Neural crest cell (in vitro differentiated cells): ENCODE results near the gene GNG4. TPM values are rescaled to one million over a fixed set of nuclear protein-coding genes. Genes with fewer than 3 reads are reported as not detected.

Experiments used
- DNase-seq: peaks from one replicate; pipeline ENCODE4 v3.0.0; 2021; ENCODE audit warnings: low read depth, mixed read lengths, low spot score
- H3K27ac Mint-ChIP-seq: one replicate; pipeline ENCODE4 v1.8.0; 2021; ENCODE audit warnings: mild to moderate bottlenecking, mixed read lengths; ENCODE audit not compliant: unreplicated experiment
- H3K27me3 Mint-ChIP-seq: 2 replicates; pipeline ENCODE4 v1.8.0; 2021; ENCODE audit warnings: low read depth, mild to moderate bottlenecking, mixed read lengths
- H3K36me3 Mint-ChIP-seq: 2 replicates; pipeline ENCODE4 v1.8.0; 2021; ENCODE audit warnings: low read depth, mild to moderate bottlenecking, mixed read lengths
- H3K4me1 Mint-ChIP-seq: 2 replicates; pipeline ENCODE4 v1.8.0; 2021; ENCODE audit warnings: mixed read lengths
- H3K4me3 Mint-ChIP-seq: one replicate; pipeline ENCODE4 v1.8.0; 2021; ENCODE audit warnings: mild to moderate bottlenecking, mixed read lengths
- H3K9me3 Mint-ChIP-seq: 2 replicates; pipeline ENCODE4 v1.8.0; 2021; ENCODE audit warnings: mixed read lengths
- CTCF ChIP-seq: fragments of 200-600 bp; sonication (generic); conservative IDR thresholded peaks from 2 replicates; pipeline ENCODE4 v1.5.0; 2021; ENCODE audit warnings: antibody characterized with exemption, mild to moderate bottlenecking
- total RNA-seq: library from RNA; stranded (reverse); gene quantifications from 2 replicates; pipeline ENCODE4 v1.2.1, GENCODE V29; 2021

Gene GNG4
- total RNA-seq, 1 donor from 2014 or later: 38.2 TPM

GRCh38 chr1:235527196-235527814 is 122.3 kb downstream of the GNG4 start:
- no peak overlapping the region for H3K27ac Mint-ChIP-seq

GRCh38 chr1:235525314-235525713 is 124.3 kb downstream of the GNG4 start:
- no peak for TF ChIP-seq CTCF
- Mint-ChIP-seq H3K36me3 (no peaks in the 10 kb centered on the region), H3K27ac (no peak overlapping the region), H3K27me3 (no peaks in the 10 kb centered on the region), H3K9me3 (no peaks in the 10 kb centered on the region), H3K4me3 (no peak overlapping the region), H3K4me1 (no peaks in the 10 kb centered on the region)
- no peak for DNase-seq

More at GRCh38 chr1:235527196-235527814, 122.3 kb downstream of the GNG4 start:
- Mint-ChIP-seq H3K36me3 (no peaks in the 10 kb centered on the region), H3K9me3 (no peaks in the 10 kb centered on the region), H3K4me1 (no peaks in the 10 kb centered on the region), H3K4me3 (no peak overlapping the region), H3K27me3 (no peaks in the 10 kb centered on the region)
- TF ChIP-seq CTCF: no peak
- no peak for DNase-seq

GRCh38 chr1:235516862-235517446 is 132.6 kb downstream of the GNG4 start:
- Mint-ChIP-seq H3K4me3 (no peak overlapping the region), H3K27me3 (no peaks in the 10 kb centered on the region), H3K36me3 (no peaks in the 10 kb centered on the region), H3K9me3 (no peaks in the 10 kb centered on the region), H3K27ac (no peak overlapping the region), H3K4me1 (no peaks in the 10 kb centered on the region)
- TF ChIP-seq CTCF: no peak
- no peak for DNase-seq

GRCh38 chr1:235515844-235516512 is 133.6 kb downstream of the GNG4 start:
- Mint-ChIP-seq H3K4me1 (no peaks in the 10 kb centered on the region), H3K36me3 (no peaks in the 10 kb centered on the region), H3K27ac (no peak overlapping the region), H3K9me3 (no peaks in the 10 kb centered on the region), H3K4me3 (no peak overlapping the region), H3K27me3 (no peaks in the 10 kb centered on the region)
- no peak for TF ChIP-seq CTCF
- DNase-seq: no peak

- peak; percentile 95 for TF ChIP-seq CTCF
- Mint-ChIP-seq H3K27ac (no peak overlapping the region), H3K4me3 (no peak overlapping the region), H3K36me3 (no peaks in the 10 kb centered on the region), H3K9me3 (no peaks in the 10 kb centered on the region), H3K4me1 (no peaks in the 10 kb centered on the region), H3K27me3 (no peaks in the 10 kb centered on the region)
- DNase-seq: peak; percentile 68
These were observed 135.9 kb downstream of the GNG4 start for GRCh38 chr1:235513495-235514366.
